GM12878 (cell line): ENCODE results near the gene ACTBL2. TPM values are rescaled to one million over a fixed set of nuclear protein-coding genes. Genes with fewer than 3 reads are reported as not detected.
"Not testable (repeated sequence)": the region's sequence is repeated elsewhere in the genome, so short reads cannot be mapped to it uniquely, and the experiment has no call there.

Source experiments
- ATAC-seq: fragments of 200-7000 bp; cut with Tn5 transposase; 3 replicates; pipeline ENCODE4 v1.9.1; 2020; ENCODE audit warnings: mild to moderate bottlenecking, moderate library complexity
- BruUV-seq: library from RNA; stranded (reverse); fragments of 400-500 nt; replicated peaks from 2 replicates; lab custom pipeline; 2021; lab: Mats Ljungman, UMichigan
- CTCF ChIA-PET: fragments of 300-600 bp; sonication (Branson Sonifier 250); formaldehyde crosslinking; extraction: SDS; loops from one replicate; lab custom pipeline; 2021; ENCODE audit warnings: inconsistent platforms; lab: Yijun Ruan, JAX
- POLR2A ChIA-PET: fragments of 350-600 bp; formaldehyde crosslinking; extraction: SDS; loops from one replicate; lab custom pipeline; 2021; ENCODE audit warnings: inconsistent platforms; lab: Charles Lee
- RAD21 ChIA-PET: fragments of 300-600 bp; sonication (Branson Sonifier 250); formaldehyde crosslinking; loops from one replicate; lab custom pipeline; 2023; ENCODE audit warnings: antibody characterized with exemption; ENCODE audit not compliant: unreplicated experiment; lab: Charles Lee
- SMC1A ChIA-PET: fragments of 300-600 bp; sonication (Branson Sonifier 250); formaldehyde crosslinking; loops from one replicate; lab custom pipeline; 2023; ENCODE audit not compliant: unreplicated experiment, uncharacterized antibody; lab: Charles Lee
- DNase-seq: peaks from one replicate; pipeline ENCODE4 v3.0.0-alpha.2; 2011; ENCODE audit warnings: low read depth, low spot score
- FAIRE-seq: peaks from 3 replicates; lab custom pipeline; 2011; peaks lifted over from hg19 to GRCh38; lab: Jason Lieb, UNC
- H2AFZ ChIP-seq: 2 replicates; pipeline ENCODE4 v1.6.0; 2011; ENCODE audit warnings: low read depth, low read length, control low read depth; ENCODE audit not compliant: control insufficient read depth
- H3K27ac ChIP-seq: 2 replicates; pipeline ENCODE4 v1.5.1; 2011; ENCODE audit warnings: control low read depth; ENCODE audit not compliant: control insufficient read depth, insufficient read depth
- H3K27me3 ChIP-seq, 2 experiments: replicated peaks in 1 of 2; 2 replicates each; pipeline versions ENCODE4 v1.6.0 to v1.6.1; 2011; ENCODE audit warnings: low read length in 1 of 2; ENCODE audit not compliant: control insufficient read depth in 2 of 2, insufficient read depth in 2 of 2
- H3K36me3 ChIP-seq, 2 experiments: 2 replicates each; pipeline ENCODE4 v1.5.1; 2011; ENCODE audit warnings: low read length in 1 of 2; ENCODE audit not compliant: control insufficient read depth in 2 of 2, insufficient read depth in 2 of 2
- H3K4me1 ChIP-seq: 2 replicates; pipeline ENCODE4 v1.6.1; 2011; ENCODE audit warnings: mild to moderate bottlenecking, low read length, moderate library complexity, mixed read lengths; ENCODE audit not compliant: control insufficient read depth, insufficient read depth
- H3K4me2 ChIP-seq: 2 replicates; pipeline ENCODE4 v1.6.0; 2011; ENCODE audit warnings: control low read depth; ENCODE audit not compliant: control insufficient read depth, insufficient read depth
- H3K4me3 ChIP-seq: fragments of 200-600 bp; sonication (generic); 2 replicates; pipeline ENCODE4 v1.5.1; 2016
- H3K79me2 ChIP-seq: 2 replicates; pipeline ENCODE4 v1.6.0; 2011; ENCODE audit warnings: low read length; ENCODE audit not compliant: control insufficient read depth, insufficient read depth
- H3K9ac ChIP-seq: 2 replicates; pipeline ENCODE4 v1.8.0; 2011; ENCODE audit warnings: low read length, control low read depth, mixed read lengths; ENCODE audit not compliant: control insufficient read depth, insufficient read depth
- H3K9me3 ChIP-seq: replicated peaks from 3 replicates; pipeline ENCODE4 v1.5.1; 2011; ENCODE audit warnings: mild to moderate bottlenecking, low read length; ENCODE audit not compliant: control insufficient read depth, insufficient read depth
- H4K20me1 ChIP-seq: 2 replicates; pipeline ENCODE4 v1.6.0; 2011; ENCODE audit not compliant: control insufficient read depth, insufficient read depth
- PAX8 ChIP-seq: fragments of 450-650 bp; IDR thresholded peaks from 2 replicates; pipeline ENCODE4 v1.6.1; 2017; ENCODE audit warnings: mild to moderate bottlenecking, moderate library complexity
- ZSCAN29 ChIP-seq: fragments of 450-650 bp; IDR thresholded peaks from 2 replicates; pipeline ENCODE4 v1.6.1; 2017; ENCODE audit warnings: mild to moderate bottlenecking, moderate library complexity
- WGBS: methylation state at CpG from one replicate; pipeline ENCODE4 v1.1.6; 2016; ENCODE audit warnings: low lambda C conversion rate; ENCODE audit not compliant: insufficient replicate concordance, insufficient coverage; ENCODE audit errors: missing lambda C conversion rate; 5-methylcytosine and 5-hydroxymethylcytosine counted together
- in situ Hi-C: fragments of 300-500 bp; cut with MboI; formaldehyde crosslinking; loops from 9 replicates; pipeline ENCODE4 v1.14.3; 2018; ENCODE audit warnings: mixed read lengths
- intact Hi-C: fragments of 100-400 bp; cut with micrococcal nuclease; formaldehyde crosslinking; loops from one replicate; pipeline ENCODE4 v1.14.2; 2022; ENCODE audit not compliant: unreplicated experiment
- polyA plus RNA-seq, 11 experiments: library from polyadenylated mRNA; depleted of rRNA in 4 of 11; unstranded in 6 of 11; stranded (reverse) in 5 of 11; fragments of >200 nt; fragmentation: Nextera tagmentation in 4 of 11; fragmentation: Illumina TruSeq in 1 of 11; extraction: Ambion mirVana in 4 of 11; extraction: Trizol in 1 of 11; gene quantifications; 1 replicate in 1 of 11; 2 replicates in 10 of 11; pipeline versions ENCODE4 v1.2.1 to v1.2.3, GENCODE V29; 2011 to 2016; ENCODE audit warnings: inconsistent platforms in 2 of 11, missing spikeins in 2 of 11, low read depth in 1 of 11
- total RNA-seq, 4 experiments: library from RNA; depleted of rRNA in 3 of 4; stranded (reverse); fragments of >200 nt in 3 of 4; fragmentation: Illumina TruSeq in 1 of 4; extraction: Trizol in 1 of 4; gene quantifications; 2 replicates each; pipeline versions ENCODE4 v1.2.1 to v1.2.3, GENCODE V29; 2013 to 2021
- TF ChIP-seq, protein P1 (sequence below): fragments of 450-650 bp; IDR thresholded peaks from 2 replicates; pipeline ENCODE4 v1.6.1; 2018; ENCODE audit warnings: borderline replicate concordance, mild to moderate bottlenecking; ENCODE audit not compliant: partially characterized antibody
- TF ChIP-seq, protein P2 (sequence below): fragments of 450-650 bp; IDR thresholded peaks from 2 replicates; pipeline ENCODE4 v1.6.1; 2017; ENCODE audit warnings: mild to moderate bottlenecking, moderate library complexity

The ACTBL2 gene
- total and polyA plus RNA-seq, 10 of the 15 experiments (the other 5 are each of a cell fraction or from before 2014, with no cell fraction given): 0.04 to 0.06 (median 0.04) TPM; not detected in 7

- TF ChIP-seq, protein P1, sequence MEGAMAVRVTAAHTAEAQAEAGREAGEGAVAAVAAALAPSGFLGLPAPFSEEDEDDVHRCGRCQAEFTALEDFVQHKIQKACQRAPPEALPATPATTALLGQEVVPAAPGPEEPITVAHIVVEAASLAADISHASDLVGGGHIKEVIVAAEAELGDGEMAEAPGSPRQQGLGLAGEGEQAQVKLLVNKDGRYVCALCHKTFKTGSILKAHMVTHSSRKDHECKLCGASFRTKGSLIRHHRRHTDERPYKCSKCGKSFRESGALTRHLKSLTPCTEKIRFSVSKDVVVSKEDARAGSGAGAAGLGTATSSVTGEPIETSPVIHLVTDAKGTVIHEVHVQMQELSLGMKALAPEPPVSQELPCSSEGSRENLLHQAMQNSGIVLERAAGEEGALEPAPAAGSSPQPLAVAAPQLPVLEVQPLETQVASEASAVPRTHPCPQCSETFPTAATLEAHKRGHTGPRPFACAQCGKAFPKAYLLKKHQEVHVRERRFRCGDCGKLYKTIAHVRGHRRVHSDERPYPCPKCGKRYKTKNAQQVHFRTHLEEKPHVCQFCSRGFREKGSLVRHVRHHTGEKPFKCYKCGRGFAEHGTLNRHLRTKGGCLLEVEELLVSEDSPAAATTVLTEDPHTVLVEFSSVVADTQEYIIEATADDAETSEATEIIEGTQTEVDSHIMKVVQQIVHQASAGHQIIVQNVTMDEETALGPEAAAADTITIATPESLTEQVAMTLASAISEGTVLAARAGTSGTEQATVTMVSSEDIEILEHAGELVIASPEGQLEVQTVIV: no peak
- TF ChIP-seq, protein P2, sequence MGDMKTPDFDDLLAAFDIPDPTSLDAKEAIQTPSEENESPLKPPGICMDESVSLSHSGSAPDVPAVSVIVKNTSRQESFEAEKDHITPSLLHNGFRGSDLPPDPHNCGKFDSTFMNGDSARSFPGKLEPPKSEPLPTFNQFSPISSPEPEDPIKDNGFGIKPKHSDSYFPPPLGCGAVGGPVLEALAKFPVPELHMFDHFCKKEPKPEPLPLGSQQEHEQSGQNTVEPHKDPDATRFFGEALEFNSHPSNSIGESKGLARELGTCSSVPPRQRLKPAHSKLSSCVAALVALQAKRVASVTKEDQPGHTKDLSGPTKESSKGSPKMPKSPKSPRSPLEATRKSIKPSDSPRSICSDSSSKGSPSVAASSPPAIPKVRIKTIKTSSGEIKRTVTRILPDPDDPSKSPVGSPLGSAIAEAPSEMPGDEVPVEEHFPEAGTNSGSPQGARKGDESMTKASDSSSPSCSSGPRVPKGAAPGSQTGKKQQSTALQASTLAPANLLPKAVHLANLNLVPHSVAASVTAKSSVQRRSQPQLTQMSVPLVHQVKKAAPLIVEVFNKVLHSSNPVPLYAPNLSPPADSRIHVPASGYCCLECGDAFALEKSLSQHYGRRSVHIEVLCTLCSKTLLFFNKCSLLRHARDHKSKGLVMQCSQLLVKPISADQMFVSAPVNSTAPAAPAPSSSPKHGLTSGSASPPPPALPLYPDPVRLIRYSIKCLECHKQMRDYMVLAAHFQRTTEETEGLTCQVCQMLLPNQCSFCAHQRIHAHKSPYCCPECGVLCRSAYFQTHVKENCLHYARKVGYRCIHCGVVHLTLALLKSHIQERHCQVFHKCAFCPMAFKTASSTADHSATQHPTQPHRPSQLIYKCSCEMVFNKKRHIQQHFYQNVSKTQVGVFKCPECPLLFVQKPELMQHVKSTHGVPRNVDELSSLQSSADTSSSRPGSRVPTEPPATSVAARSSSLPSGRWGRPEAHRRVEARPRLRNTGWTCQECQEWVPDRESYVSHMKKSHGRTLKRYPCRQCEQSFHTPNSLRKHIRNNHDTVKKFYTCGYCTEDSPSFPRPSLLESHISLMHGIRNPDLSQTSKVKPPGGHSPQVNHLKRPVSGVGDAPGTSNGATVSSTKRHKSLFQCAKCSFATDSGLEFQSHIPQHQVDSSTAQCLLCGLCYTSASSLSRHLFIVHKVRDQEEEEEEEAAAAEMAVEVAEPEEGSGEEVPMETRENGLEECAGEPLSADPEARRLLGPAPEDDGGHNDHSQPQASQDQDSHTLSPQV: no peak
- TF ChIP-seq PAX8 (no peak), ZSCAN29 (no peak)
Observed at GRCh38 chr5:57524348-57525060, 41.9 kb upstream of the ACTBL2 start (continued).

GRCh38 chr5:57522477-57522876, 39.9 kb upstream of the ACTBL2 start:
- H2AFZ ChIP-seq, H3K36me3 ChIP-seq, H3K79me2 ChIP-seq, RAD21 ChIA-PET, H3K4me1 ChIP-seq, H3K27ac ChIP-seq, H3K9ac ChIP-seq, H3K9me3 ChIP-seq, H3K4me3 ChIP-seq, FAIRE-seq, BruUV-seq, SMC1A ChIA-PET, POLR2A ChIA-PET, CTCF ChIA-PET, ATAC-seq, H4K20me1 ChIP-seq, in situ Hi-C loops, H3K4me2 ChIP-seq, DNase-seq, H3K27me3 ChIP-seq, intact Hi-C loops: not testable (repeated sequence)
- 52% methylated on average over 4 of the region's 4 CpGs for WGBS

DNA sequence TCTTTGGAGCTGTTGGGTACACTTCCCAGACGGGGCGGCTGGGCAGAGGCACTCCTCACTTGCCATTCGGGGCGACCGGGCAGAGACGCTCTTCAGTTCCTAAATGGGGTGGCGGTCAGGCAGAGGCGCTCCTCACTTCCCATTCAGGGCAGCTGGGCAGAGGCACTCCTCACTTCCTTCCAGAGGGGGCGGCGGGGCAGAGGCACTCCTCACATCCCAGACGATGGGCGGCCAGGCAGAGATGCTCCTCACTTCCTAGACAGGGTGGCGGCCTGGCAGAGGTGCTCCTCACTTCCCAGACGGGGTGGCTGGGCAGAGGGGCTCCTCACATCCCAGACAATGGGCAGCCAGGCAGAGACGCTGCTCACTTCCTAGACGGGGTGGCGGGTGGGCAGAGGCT, 35.8 kb upstream of the ACTBL2 start:
- H3K9me3 ChIP-seq, H3K79me2 ChIP-seq, in situ Hi-C loops, H3K4me3 ChIP-seq, H3K4me1 ChIP-seq, CTCF ChIA-PET, H4K20me1 ChIP-seq, H3K27ac ChIP-seq, RAD21 ChIA-PET, H3K9ac ChIP-seq, ATAC-seq, FAIRE-seq, BruUV-seq, intact Hi-C loops, POLR2A ChIA-PET, H3K36me3 ChIP-seq, H3K4me2 ChIP-seq, SMC1A ChIA-PET, H2AFZ ChIP-seq, H3K27me3 ChIP-seq, DNase-seq: not testable (repeated sequence)
- 65% methylated on average over 17 of the region's 17 CpGs for WGBS
